ENCODE results near the gene ZDHHC7.
"Not testable (repeated sequence)": the region's sequence is repeated elsewhere in the genome, so short reads cannot be mapped to it uniquely, and the experiment has no call there.

DNA sequence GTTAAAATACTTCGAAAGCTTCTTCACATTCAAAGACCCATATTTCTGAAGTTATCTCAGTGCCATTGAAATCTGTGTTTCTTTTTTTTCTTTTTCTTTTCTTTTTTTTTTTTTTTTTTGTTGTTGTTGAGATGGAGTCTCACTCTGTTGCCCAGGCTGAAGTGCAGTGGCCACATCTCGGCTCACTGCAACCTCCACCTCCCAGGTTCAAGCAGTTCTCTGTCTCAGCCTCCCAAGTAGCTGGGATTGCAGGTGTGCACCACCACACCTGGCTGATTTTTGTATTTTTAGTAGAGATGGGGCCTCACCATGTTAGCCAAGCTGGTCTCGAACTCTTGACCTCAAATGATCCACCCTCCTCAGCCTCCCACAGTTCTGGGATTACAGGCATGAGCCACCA, 43.0 kb upstream of the ZDHHC7 start:
- TF ChIP-seq, protein P1, sequence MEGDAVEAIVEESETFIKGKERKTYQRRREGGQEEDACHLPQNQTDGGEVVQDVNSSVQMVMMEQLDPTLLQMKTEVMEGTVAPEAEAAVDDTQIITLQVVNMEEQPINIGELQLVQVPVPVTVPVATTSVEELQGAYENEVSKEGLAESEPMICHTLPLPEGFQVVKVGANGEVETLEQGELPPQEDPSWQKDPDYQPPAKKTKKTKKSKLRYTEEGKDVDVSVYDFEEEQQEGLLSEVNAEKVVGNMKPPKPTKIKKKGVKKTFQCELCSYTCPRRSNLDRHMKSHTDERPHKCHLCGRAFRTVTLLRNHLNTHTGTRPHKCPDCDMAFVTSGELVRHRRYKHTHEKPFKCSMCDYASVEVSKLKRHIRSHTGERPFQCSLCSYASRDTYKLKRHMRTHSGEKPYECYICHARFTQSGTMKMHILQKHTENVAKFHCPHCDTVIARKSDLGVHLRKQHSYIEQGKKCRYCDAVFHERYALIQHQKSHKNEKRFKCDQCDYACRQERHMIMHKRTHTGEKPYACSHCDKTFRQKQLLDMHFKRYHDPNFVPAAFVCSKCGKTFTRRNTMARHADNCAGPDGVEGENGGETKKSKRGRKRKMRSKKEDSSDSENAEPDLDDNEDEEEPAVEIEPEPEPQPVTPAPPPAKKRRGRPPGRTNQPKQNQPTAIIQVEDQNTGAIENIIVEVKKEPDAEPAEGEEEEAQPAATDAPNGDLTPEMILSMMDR (IDR thresholded peaks at IDR 0.05; ENCODE audit: insufficient read depth, low read depth, low read length), result not testable (repeated sequence)
- TF ChIP-seq EZH2 (IDR thresholded peaks at IDR 0.05; ENCODE audit: insufficient read depth, low read length), result not testable (repeated sequence)

Data from astrocyte (in vitro differentiated cells and primary cell).